Measurements from ENCODE around the gene PF4V1. TPM values are rescaled to one million over a fixed set of nuclear protein-coding genes. Genes with fewer than 3 reads are reported as not detected.
"Not testable (repeated sequence)": the region's sequence is repeated elsewhere in the genome, so short reads cannot be mapped to it uniquely, and the experiment has no call there.

The PF4V1 gene
- total RNA-seq, 1 experiment from 2014 or later, result not detected

GRCh38 chr4:73896416-73896815, 43.3 kb downstream of the PF4V1 start:
- Histone ChIP-seq H3K4me2 (no peak overlapping the region), H3K9me3 (ENCODE audit: insufficient read depth, low read depth) (no peaks in the 10 kb centered on the region), H3K27me3 (ENCODE audit: insufficient read depth, low read depth) (no peaks in the 10 kb centered on the region), H3K4me1 (replicated peaks; ENCODE audit: insufficient read depth) (no peaks in the 10 kb centered on the region), H3K4me3 (no peak overlapping the region), H3K9me2 (ENCODE audit: insufficient read depth) (no peaks in the 10 kb centered on the region), H3F3A (ENCODE audit: insufficient read depth, low read depth) (no peaks in the 10 kb centered on the region), H3K36me3 (ENCODE audit: low read depth) (no peaks in the 10 kb centered on the region), H3K79me2 (ENCODE audit: low read depth) (no peaks in the 10 kb centered on the region), H2AFZ (no peak overlapping the region), H3K27ac (no peak overlapping the region), H4K20me1 (ENCODE audit: insufficient read depth) (no peaks in the 10 kb centered on the region)
- TF ChIP-seq CTCF (conservative IDR thresholded peaks at IDR 0.05), result no peak
- no peak for TF ChIP-seq EZH2 (IDR thresholded peaks at IDR 0.05; ENCODE audit: low read depth)
- no TSS peak for BruUV-seq (replicated peaks)
- ChIA-PET POLR2A (ENCODE audit: unreplicated experiment) (no interaction called here), CTCF (no interaction called here)
- intact Hi-C loops (cut with micrococcal nuclease; ENCODE audit: unreplicated experiment), result no loop called here
- DNase-seq, result no peak

GRCh38 chr4:73897380-73898136, 44.5 kb downstream of the PF4V1 start:
- no peak overlapping the region for H3K27ac ChIP-seq
- no peaks in the 10 kb centered on the region for H3K36me3 ChIP-seq (ENCODE audit: low read depth)
- DNase-seq, result no peak
- no peaks in the 10 kb centered on the region for H3K9me3 ChIP-seq (ENCODE audit: insufficient read depth, low read depth)
- intact Hi-C loops (cut with micrococcal nuclease; ENCODE audit: unreplicated experiment), result no loop called here
- no peaks in the 10 kb centered on the region for H3K79me2 ChIP-seq (ENCODE audit: low read depth)
- H3K4me2 ChIP-seq, result no peak overlapping the region
- H3K27me3 ChIP-seq (ENCODE audit: insufficient read depth, low read depth), result no peaks in the 10 kb centered on the region
- no peaks in the 10 kb centered on the region for H4K20me1 ChIP-seq (ENCODE audit: insufficient read depth)
- no peaks in the 10 kb centered on the region for H3F3A ChIP-seq (ENCODE audit: insufficient read depth, low read depth)
- no peak overlapping the region for H2AFZ ChIP-seq
- ChIA-PET CTCF (no interaction called here), POLR2A (ENCODE audit: unreplicated experiment) (no interaction called here)
- no TSS peak for BruUV-seq (replicated peaks)
- no peak overlapping the region for H3K4me3 ChIP-seq
- TF ChIP-seq EZH2 (IDR thresholded peaks at IDR 0.05; ENCODE audit: low read depth) (no peak), CTCF (conservative IDR thresholded peaks at IDR 0.05) (no peak)
- no peaks in the 10 kb centered on the region for H3K9me2 ChIP-seq (ENCODE audit: insufficient read depth)
- H3K4me1 ChIP-seq (replicated peaks; ENCODE audit: insufficient read depth), result no peaks in the 10 kb centered on the region

- H3K4me3 ChIP-seq; H2AFZ ChIP-seq; DNase-seq; POLR2A ChIA-PET (ENCODE audit: unreplicated experiment); CTCF ChIA-PET; intact Hi-C loops (cut with micrococcal nuclease; ENCODE audit: unreplicated experiment); H3K36me3 ChIP-seq (ENCODE audit: low read depth); H3F3A ChIP-seq (ENCODE audit: insufficient read depth, low read depth); H3K4me1 ChIP-seq (replicated peaks; ENCODE audit: insufficient read depth); H4K20me1 ChIP-seq (ENCODE audit: insufficient read depth); BruUV-seq (replicated peaks); H3K27me3 ChIP-seq (ENCODE audit: insufficient read depth, low read depth); H3K27ac ChIP-seq; H3K79me2 ChIP-seq (ENCODE audit: low read depth); H3K4me2 ChIP-seq; H3K9me3 ChIP-seq (ENCODE audit: insufficient read depth, low read depth); H3K9me2 ChIP-seq (ENCODE audit: insufficient read depth): not testable (repeated sequence)
These were observed 46.2 kb downstream of the PF4V1 start for GRCh38 chr4:73899338-73899737.

GRCh38 chr4:73901031-73901430, 47.9 kb downstream of the PF4V1 start:
- H3K4me2 ChIP-seq, result no peak overlapping the region
- no peak for DNase-seq
- no peaks in the 10 kb centered on the region for H3K9me2 ChIP-seq (ENCODE audit: insufficient read depth)
- POLR2A ChIA-PET (ENCODE audit: unreplicated experiment), result interaction anchor here (0.9 kb wide), 1 partner anchor 503 kb away, joined by 3 read pairs; no protein-coding TSS in a partner anchor
- no TSS peak for BruUV-seq (replicated peaks)
- H3K4me3 ChIP-seq, result no peak overlapping the region
- H4K20me1 ChIP-seq (ENCODE audit: insufficient read depth), result no peaks in the 10 kb centered on the region
- no peak overlapping the region for H2AFZ ChIP-seq
- no peaks in the 10 kb centered on the region for H3K79me2 ChIP-seq (ENCODE audit: low read depth)
- H3K27ac ChIP-seq, result no peak overlapping the region
- H3K4me1 ChIP-seq (replicated peaks; ENCODE audit: insufficient read depth), result no peaks in the 10 kb centered on the region
- H3K9me3 ChIP-seq (ENCODE audit: insufficient read depth, low read depth), result no peaks in the 10 kb centered on the region
- H3F3A ChIP-seq (ENCODE audit: insufficient read depth, low read depth), result no peaks in the 10 kb centered on the region
- TF ChIP-seq CTCF (conservative IDR thresholded peaks at IDR 0.05) (no peak), EZH2 (IDR thresholded peaks at IDR 0.05; ENCODE audit: low read depth) (no peak)
- intact Hi-C loops (cut with micrococcal nuclease; ENCODE audit: unreplicated experiment), result no loop called here
- H3K36me3 ChIP-seq (ENCODE audit: low read depth), result no peaks in the 10 kb centered on the region
- CTCF ChIA-PET, result no interaction called here
- no peaks in the 10 kb centered on the region for H3K27me3 ChIP-seq (ENCODE audit: insufficient read depth, low read depth)

Measured in PC-9 (cell line).